HUDEP-2 (cell line): ENCODE data around the gene XPO5.
"Not testable (repeated sequence)": the region's sequence is repeated elsewhere in the genome, so short reads cannot be mapped to it uniquely, and the experiment has no call there.

Experiments used
- DNase-seq, 76 experiments: peaks; one replicate each; lab custom pipeline; 2025; ENCODE audit not compliant: unreplicated experiment in 76 of 76; lab: John Stamatoyannopoulos, UW

The XPO5 gene

GRCh38 chr6:43588194-43588593, 12.4 kb upstream of the XPO5 start:
- no peak for DNase-seq

- no peak for DNase-seq
These were observed 9.2 kb upstream of the XPO5 start for GRCh38 chr6:43584892-43585570.

GRCh38 chr6:43582911-43583310, 7.1 kb upstream of the XPO5 start:
- DNase-seq = no peak

- DNase-seq = no peak
These were observed 3.3 kb upstream of the XPO5 start for GRCh38 chr6:43579171-43579570.

GRCh38 chr6:43578748-43579147, 2.9 kb upstream of the XPO5 start:
- no peak for DNase-seq

GRCh38 chr6:43575105-43575771, 600 bp downstream of the XPO5 start:
- peak in 32 of 76 experiments; percentile 8 to 92 (median 44) for DNase-seq

- DNase-seq = no peak
These were observed 3.8 kb downstream of the XPO5 start for GRCh38 chr6:43572015-43572414.

- no peak for DNase-seq
These were observed 4.9 kb downstream of the XPO5 start for GRCh38 chr6:43570876-43571441.

GRCh38 chr6:43559328-43559727, 16.5 kb downstream of the XPO5 start:
- no peak for DNase-seq

- DNase-seq = not testable (repeated sequence)
These were observed 18.2 kb downstream of the XPO5 start for GRCh38 chr6:43557620-43558019.

GRCh38 chr6:43547222-43547621, 28.6 kb downstream of the XPO5 start:
- no peak for DNase-seq

- DNase-seq = no peak
These were observed 31.4 kb downstream of the XPO5 start for GRCh38 chr6:43544461-43544860.

- DNase-seq = no peak
These were observed 33.9 kb downstream of the XPO5 start for GRCh38 chr6:43541774-43542471.

GRCh38 chr6:43540507-43540906, 35.3 kb downstream of the XPO5 start:
- no peak for DNase-seq

GRCh38 chr6:43539409-43539808, 36.4 kb downstream of the XPO5 start:
- not testable (repeated sequence) for DNase-seq

- DNase-seq = not testable (repeated sequence)
These were observed 36.9 kb downstream of the XPO5 start for GRCh38 chr6:43538986-43539385.

- no peak for DNase-seq
These were observed 43.6 kb downstream of the XPO5 start for GRCh38 chr6:43532201-43532600.

GRCh38 chr6:43524483-43524961, 51.3 kb downstream of the XPO5 start:
- peak in 4 of 76 experiments; percentile 13 to 23 (median 21) for DNase-seq

GRCh38 chr6:43523284-43523683, 52.6 kb downstream of the XPO5 start:
- DNase-seq = no peak

- DNase-seq = peak in 1 of 76 experiments; percentile 16
These were observed 53.1 kb downstream of the XPO5 start for GRCh38 chr6:43522547-43523261.

- no peak for DNase-seq
These were observed 54.0 kb downstream of the XPO5 start for GRCh38 chr6:43521836-43522235.
